T-helper 17 cell (primary cell): ENCODE measurements around the gene C2orf74. TPM values are rescaled to one million over a fixed set of nuclear protein-coding genes. Genes with fewer than 3 reads are reported as not detected.

Source experiments
- ATAC-seq: fragments of 150-1000 bp; cut with Tn5 transposase; 2 replicates; pipeline ENCODE4 v1.10.0; 2021; ENCODE audit warnings: mild to moderate bottlenecking, moderate library complexity
- DNase-seq, 3 donors: peaks; one replicate each; pipeline versions ENCODE4 v3.0.0 to v3.0.0-alpha.2; 2020 to 2021
- H3K9me3 ChIP-seq: one replicate; pipeline ENCODE4 v1.7.0; 2013; ENCODE audit warnings: low read length, mild to moderate bottlenecking; ENCODE audit not compliant: control insufficient read depth, poor library complexity, severe bottlenecking
- H3K27ac Mint-ChIP-seq: one replicate; pipeline ENCODE4 v1.8.0; 2022; ENCODE audit warnings: mild to moderate bottlenecking, moderate library complexity, mixed read lengths
- H3K27me3 Mint-ChIP-seq: one replicate; pipeline ENCODE4 v1.8.0; 2022; ENCODE audit warnings: mixed read lengths
- H3K36me3 Mint-ChIP-seq: one replicate; pipeline ENCODE4 v1.8.0; 2022; ENCODE audit warnings: low read depth, mixed read lengths
- H3K4me1 Mint-ChIP-seq: one replicate; pipeline ENCODE4 v1.8.0; 2022; ENCODE audit warnings: mild to moderate bottlenecking, mixed read lengths
- H3K4me3 Mint-ChIP-seq: one replicate; pipeline ENCODE4 v1.8.0; 2022; ENCODE audit warnings: mild to moderate bottlenecking, moderate library complexity, mixed read lengths
- total RNA-seq, 4 donors: library from RNA in 2 of 4; stranded (reverse) in 2 of 4; gene quantifications; one replicate each; pipeline ENCODE4 v1.2.3 and lab custom pipeline; 2022 to 2026

The C2orf74 gene
- total RNA-seq, 2 donors from 2014 or later: 3.9 to 4.9 TPM

DNA sequence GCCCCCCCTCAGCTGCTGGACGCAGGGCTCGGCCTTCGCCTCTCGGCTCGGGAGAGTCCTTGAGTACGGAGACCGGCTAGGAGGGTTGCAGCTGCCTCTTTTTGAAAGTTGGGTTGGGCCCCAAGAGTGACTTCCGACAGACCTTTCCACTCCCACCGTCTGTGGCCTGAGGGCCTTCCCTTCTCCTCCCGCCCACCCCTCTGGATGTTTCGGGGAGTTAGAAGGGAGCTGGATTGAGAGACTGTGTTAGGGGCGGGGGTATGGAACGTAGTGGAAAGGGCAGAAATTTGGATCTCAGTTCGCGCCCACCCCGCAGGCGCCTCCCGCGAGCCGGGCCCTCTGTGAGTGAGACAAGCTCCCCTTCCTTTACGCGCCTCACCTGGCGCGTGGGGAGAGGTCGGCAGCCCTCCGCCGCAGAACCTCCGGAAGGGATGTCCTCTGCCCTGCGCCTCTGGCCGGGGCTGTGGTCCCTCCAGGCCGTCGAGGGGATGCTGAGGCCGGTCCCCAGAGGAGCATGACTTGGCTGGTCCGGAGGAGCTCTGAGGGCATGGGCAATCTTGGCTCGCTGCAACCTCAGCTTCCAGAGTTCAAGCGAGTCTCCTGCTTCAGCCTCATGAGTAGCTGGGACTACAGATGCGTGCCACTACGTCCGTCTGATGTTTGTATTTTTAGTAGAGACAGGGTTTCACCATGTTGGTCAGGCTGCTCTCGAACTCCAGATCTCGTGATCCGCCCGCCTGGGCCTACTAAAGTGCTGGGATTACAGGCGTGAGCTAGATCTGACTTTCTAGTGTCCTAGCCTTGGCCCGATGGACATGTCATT lies 15.9 kb downstream of the C2orf74 start:
- no peaks in the 10 kb centered on the region for H3K27me3 Mint-ChIP-seq
- ATAC-seq: peak; percentile 29
- peak overlapping the region; percentile 94 for H3K27ac Mint-ChIP-seq
- peak overlapping the region; percentile 90 for H3K4me3 Mint-ChIP-seq
- DNase-seq: peak; percentile 20 to 28 (median 27)
- H3K4me1 Mint-ChIP-seq: peaks cover 52% of the 10 kb centered on the region
- peaks cover 2% of the 10 kb centered on the region for H3K36me3 Mint-ChIP-seq
- H3K9me3 ChIP-seq: no peaks in the 10 kb centered on the region

DNA sequence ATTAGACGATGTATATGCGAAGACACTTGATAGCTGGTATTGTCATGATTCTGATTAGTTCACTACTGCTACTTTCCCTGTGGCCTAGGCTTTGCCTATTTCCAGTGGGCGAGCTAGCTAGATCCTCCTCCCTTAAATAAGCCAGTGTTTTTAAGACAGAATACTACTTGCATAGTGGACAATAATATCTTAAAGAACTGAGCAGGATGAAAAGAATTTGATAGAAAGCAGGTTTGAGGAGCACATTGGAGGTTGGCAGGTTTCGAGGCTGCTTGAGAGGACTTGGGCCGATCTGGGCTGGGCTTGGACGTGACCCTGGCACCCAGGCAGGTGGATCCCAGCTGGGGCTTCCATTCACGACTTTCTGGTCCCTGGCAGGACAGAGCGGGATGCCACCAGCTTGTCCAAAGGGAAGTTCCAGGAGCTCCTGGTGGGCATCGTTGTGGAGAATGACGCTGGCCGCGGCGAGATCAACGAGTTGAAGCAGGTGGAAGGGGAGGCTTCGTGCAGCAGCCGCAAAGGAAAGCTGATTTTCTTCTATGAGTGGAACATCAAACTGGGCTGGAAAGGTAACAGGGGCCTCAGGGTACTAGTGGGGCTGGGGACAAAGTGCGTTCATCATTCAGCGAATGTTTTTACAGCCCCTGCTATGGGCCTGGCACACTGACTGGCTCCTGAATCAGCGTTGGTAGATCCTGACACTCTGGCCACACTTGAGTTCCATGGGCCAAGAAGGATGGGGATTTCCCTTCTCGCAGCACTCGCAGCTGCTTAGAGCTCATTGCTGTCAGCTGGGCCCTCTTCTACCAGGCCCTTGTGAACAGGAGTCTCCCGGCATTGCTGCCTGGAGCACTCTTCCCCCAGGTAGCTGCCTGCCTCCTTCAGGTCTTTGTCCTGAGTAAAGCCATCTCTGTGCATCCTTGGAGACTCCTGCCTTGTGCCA lies 16.9 kb downstream of the C2orf74 start:
- ATAC-seq (no peak), DNase-seq (no peak)
- no peaks in the 10 kb centered on the region for H3K27me3 Mint-ChIP-seq
- H3K9me3 ChIP-seq: no peaks in the 10 kb centered on the region
- H3K36me3 Mint-ChIP-seq: peaks cover 8% of the 10 kb centered on the region
- H3K27ac Mint-ChIP-seq: peak overlapping the region; percentile 94
- peak overlapping the region; percentile 90 for H3K4me3 Mint-ChIP-seq
- peaks cover 59% of the 10 kb centered on the region for H3K4me1 Mint-ChIP-seq

DNA sequence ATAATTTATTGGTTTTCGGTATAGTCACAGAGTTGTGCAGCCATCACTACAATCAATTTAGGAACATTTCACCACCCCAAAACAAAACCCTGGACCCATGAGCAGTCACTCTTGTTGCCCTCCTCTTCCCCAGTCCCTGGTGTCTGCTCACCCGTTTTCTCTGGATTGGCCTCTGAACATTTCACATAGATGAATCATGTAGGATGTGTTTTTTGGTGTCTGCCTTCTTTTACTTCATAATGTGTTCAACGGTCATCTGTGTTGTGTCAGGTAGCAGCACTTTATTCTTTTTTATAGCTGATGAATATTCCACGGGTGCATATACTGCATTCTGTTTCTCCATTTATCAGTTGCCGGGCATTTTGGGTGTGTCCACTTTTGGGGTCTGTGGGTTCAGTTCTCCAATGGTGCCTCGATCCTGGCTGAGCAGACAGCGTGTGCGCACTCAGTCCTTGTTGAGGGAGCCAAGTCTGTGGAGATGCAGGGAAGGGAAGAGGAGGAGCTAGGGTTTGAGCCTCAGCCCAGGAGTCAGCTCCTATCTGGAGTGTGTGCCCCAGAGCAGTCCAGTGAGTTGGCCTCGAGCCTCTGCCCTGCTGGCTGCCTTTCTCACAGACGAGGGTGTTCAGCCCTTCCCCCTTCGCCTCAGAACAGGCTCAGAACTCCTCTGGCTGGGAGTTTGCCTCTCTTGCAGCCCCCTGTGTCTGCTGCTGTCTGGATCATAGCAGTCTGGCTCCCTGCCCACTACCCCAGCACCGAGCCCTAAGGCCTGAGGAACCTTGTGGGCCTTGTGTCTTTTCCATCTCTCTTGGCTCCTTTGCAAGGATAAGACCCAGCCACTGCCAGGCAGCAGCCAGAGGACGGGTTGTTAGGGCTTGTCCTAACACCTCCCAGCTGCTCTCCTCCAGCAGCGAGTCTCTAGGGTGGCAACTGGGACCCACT lies 18.0 kb downstream of the C2orf74 start:
- no peaks in the 10 kb centered on the region for H3K27me3 Mint-ChIP-seq
- H3K27ac Mint-ChIP-seq: peak overlapping the region; percentile 94
- peaks cover 9% of the 10 kb centered on the region for H3K36me3 Mint-ChIP-seq
- H3K9me3 ChIP-seq: no peaks in the 10 kb centered on the region
- H3K4me3 Mint-ChIP-seq: peak overlapping the region; percentile 90
- no peak for DNase-seq
- peaks cover 60% of the 10 kb centered on the region for H3K4me1 Mint-ChIP-seq
- no peak for ATAC-seq

DNA sequence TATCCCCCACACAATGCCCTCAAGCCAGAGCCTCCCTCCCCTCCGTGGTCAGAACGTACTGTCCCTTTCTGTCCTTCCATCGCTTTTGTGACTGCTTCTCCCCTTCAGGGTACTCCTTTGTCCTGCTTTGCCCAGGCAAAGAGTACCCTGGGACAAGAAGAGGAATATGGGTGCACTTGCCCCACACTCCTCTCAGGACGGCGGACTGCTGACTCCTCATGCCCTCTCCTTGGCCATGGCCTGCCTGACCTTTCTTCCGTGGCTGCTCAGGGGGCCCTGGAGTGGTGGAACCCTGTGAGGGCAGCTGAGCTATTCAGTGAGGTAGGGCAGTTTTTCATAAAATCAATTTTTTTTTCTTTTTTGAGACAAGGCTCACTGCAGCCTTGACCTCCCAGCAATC lies 18.7 kb downstream of the C2orf74 start:
- Mint-ChIP-seq H3K36me3 (peaks cover 13% of the 10 kb centered on the region), H3K4me1 (peaks cover 58% of the 10 kb centered on the region), H3K27me3 (no peaks in the 10 kb centered on the region), H3K4me3 (peak overlapping the region; percentile 90), H3K27ac (peak overlapping the region; percentile 94)
- ATAC-seq (no peak), DNase-seq (no peak)
- no peaks in the 10 kb centered on the region for H3K9me3 ChIP-seq

DNA sequence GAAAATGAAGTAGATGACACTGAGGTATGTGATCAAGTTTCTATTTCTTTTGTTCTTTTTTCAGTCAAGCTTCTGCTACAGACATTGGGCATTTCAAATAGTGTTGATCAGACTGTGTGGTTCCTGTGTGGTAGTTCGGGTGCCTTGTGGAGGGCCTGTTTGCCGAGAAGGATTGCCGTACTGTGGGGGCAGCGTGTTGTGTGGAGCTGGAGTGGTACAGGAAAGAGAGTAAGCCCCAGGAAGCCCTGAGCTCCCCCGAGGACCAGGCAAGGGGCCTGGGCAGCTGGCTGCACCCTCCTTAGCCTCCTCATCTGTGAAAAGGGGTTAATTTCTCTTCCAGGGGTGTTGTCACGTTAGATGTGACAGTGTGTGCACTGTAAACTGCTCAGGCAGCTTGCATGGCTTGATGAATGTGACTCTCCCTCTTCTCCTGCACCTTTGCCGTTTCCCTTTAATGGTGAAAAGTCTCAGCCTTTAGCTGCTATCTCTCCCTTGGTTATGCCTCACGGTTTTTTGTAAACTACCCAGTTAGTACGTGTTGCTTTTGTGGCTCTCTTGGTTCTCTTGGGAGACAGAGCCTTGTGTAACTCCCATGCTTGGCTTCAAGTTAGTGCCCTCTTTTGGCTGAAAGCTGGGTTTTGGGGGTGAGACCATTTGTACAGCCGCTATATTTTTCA lies 19.5 kb downstream of the C2orf74 start:
- H3K4me1 Mint-ChIP-seq: peaks cover 55% of the 10 kb centered on the region
- H3K4me3 Mint-ChIP-seq: no peak overlapping the region
- no peak for ATAC-seq
- DNase-seq: no peak
- H3K9me3 ChIP-seq: no peaks in the 10 kb centered on the region
- H3K27ac Mint-ChIP-seq: no peak overlapping the region
- no peaks in the 10 kb centered on the region for H3K27me3 Mint-ChIP-seq
- H3K36me3 Mint-ChIP-seq: peaks cover 13% of the 10 kb centered on the region

DNA sequence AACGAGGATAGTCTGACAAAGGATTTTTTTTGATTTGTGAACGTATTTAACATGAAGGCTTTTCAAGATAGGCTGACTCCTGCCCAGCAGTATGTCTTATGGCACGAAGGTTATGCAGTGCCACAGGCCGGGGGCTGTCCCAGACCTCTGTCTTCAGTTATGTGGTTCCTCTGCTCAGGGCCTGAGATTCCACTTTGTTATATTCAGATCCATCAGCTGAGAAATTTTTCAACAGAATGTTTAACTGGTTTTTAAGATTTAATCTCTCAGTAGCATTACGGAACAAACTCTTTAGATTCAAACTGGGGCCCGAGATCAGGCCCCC lies 20.0 kb downstream of the C2orf74 start:
- ATAC-seq (no peak), DNase-seq (no peak)
- Mint-ChIP-seq H3K36me3 (peaks cover 13% of the 10 kb centered on the region), H3K27ac (peak overlapping the region; percentile 84), H3K4me3 (no peak overlapping the region), H3K27me3 (no peaks in the 10 kb centered on the region), H3K4me1 (peaks cover 53% of the 10 kb centered on the region)
- no peaks in the 10 kb centered on the region for H3K9me3 ChIP-seq

DNA sequence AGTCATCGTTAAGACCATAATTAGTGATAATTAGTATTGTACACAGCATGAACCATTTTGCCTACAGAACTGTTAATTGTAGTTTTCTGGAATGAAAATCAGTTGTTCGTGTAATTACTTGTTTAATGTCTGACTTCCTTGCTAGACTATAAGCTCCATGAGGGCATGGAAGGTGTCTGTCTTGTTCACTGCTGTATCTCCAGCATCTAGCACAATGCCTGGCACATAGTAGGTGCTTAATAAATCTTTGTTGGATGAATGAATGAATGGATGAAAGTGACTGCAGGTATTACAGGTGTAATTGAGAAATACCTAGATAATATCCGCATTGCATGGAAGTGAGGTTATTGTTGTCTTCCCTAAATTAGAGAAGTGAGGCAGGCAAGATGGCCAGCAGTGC lies 21.8 kb downstream of the C2orf74 start:
- ATAC-seq: no peak
- H3K27me3 Mint-ChIP-seq: no peaks in the 10 kb centered on the region
- H3K4me3 Mint-ChIP-seq: no peak overlapping the region
- DNase-seq: no peak
- H3K36me3 Mint-ChIP-seq: peaks cover 13% of the 10 kb centered on the region
- peaks cover 44% of the 10 kb centered on the region for H3K4me1 Mint-ChIP-seq
- no peaks in the 10 kb centered on the region for H3K9me3 ChIP-seq
- H3K27ac Mint-ChIP-seq: peak overlapping the region; percentile 84

DNA sequence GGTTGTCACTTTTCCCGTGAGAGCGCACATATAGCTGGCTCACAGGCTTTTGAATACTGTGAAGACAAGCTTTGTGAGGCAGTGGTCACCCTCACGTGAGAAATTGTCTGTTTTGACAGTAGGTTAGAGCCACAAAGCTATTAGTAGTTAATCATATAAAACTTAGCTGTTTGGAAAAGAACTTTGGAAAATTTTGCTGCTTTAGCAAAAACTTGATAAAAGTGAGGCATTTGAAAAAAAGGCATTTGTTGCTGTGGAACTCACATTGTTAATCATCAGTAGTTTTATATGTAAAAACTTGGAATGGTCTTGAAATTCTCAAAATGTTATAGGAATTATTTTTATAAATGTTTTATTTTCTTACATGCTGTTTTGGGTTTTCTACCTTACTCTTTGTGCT lies 22.3 kb downstream of the C2orf74 start:
- H3K4me3 Mint-ChIP-seq: no peak overlapping the region
- no peak for ATAC-seq
- no peaks in the 10 kb centered on the region for H3K27me3 Mint-ChIP-seq
- DNase-seq: no peak
- no peaks in the 10 kb centered on the region for H3K9me3 ChIP-seq
- H3K4me1 Mint-ChIP-seq: peaks cover 41% of the 10 kb centered on the region
- peaks cover 13% of the 10 kb centered on the region for H3K36me3 Mint-ChIP-seq
- H3K27ac Mint-ChIP-seq: no peak overlapping the region

DNA sequence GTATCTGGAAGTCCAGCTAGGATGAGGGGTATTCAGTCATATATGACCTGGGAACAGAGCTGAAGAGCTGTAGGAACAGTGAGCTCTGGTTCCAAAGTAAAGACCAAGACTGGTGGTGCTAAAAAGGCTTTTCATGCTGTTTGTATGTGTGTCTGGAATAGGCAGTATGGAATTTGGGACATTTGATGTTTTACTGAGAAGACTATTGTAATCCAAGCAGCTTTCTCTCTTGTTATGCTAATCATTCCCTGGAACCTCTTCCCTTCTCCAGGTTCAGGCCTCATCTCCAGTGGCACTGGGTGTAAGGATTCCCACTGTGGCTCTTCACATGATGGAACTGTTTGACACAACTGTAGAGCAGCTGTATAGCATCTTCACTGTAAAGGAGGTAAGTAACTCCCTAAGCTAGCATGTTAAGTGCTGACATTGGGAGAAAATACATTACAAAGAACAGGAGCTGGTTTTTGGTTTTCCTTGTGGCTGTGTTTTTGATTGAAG lies 23.3 kb downstream of the C2orf74 start:
- DNase-seq (no peak), ATAC-seq (no peak)
- H3K27me3 Mint-ChIP-seq: no peaks in the 10 kb centered on the region
- no peaks in the 10 kb centered on the region for H3K9me3 ChIP-seq
- peak overlapping the region; percentile 67 for H3K27ac Mint-ChIP-seq
- H3K4me3 Mint-ChIP-seq: no peak overlapping the region
- peaks cover 32% of the 10 kb centered on the region for H3K4me1 Mint-ChIP-seq
- peaks cover 13% of the 10 kb centered on the region for H3K36me3 Mint-ChIP-seq

DNA sequence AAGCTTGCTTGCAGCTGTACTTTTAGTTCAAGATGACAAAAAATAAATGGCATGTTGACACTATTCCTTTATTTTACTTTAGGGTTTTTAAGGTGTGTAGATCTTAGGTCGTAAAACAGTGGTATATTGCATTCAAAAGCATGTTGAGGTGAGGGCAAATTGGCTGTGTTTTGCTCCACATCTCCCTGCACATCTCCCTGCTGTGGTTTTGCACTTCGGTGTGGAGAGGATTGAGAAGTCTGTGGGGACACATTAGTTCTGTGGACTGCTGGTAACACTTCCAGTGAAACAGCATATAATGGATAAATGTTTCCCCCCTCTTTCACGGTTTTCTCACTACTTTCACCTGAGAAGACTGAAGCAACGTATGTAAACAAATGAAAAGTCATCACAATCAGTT lies 25.1 kb downstream of the C2orf74 start:
- ATAC-seq (no peak), DNase-seq (no peak)
- H3K9me3 ChIP-seq: no peaks in the 10 kb centered on the region
- no peaks in the 10 kb centered on the region for H3K27me3 Mint-ChIP-seq
- peaks cover 22% of the 10 kb centered on the region for H3K4me1 Mint-ChIP-seq
- H3K4me3 Mint-ChIP-seq: no peak overlapping the region
- peak overlapping the region; percentile 37 for H3K27ac Mint-ChIP-seq
- peaks cover 13% of the 10 kb centered on the region for H3K36me3 Mint-ChIP-seq

DNA sequence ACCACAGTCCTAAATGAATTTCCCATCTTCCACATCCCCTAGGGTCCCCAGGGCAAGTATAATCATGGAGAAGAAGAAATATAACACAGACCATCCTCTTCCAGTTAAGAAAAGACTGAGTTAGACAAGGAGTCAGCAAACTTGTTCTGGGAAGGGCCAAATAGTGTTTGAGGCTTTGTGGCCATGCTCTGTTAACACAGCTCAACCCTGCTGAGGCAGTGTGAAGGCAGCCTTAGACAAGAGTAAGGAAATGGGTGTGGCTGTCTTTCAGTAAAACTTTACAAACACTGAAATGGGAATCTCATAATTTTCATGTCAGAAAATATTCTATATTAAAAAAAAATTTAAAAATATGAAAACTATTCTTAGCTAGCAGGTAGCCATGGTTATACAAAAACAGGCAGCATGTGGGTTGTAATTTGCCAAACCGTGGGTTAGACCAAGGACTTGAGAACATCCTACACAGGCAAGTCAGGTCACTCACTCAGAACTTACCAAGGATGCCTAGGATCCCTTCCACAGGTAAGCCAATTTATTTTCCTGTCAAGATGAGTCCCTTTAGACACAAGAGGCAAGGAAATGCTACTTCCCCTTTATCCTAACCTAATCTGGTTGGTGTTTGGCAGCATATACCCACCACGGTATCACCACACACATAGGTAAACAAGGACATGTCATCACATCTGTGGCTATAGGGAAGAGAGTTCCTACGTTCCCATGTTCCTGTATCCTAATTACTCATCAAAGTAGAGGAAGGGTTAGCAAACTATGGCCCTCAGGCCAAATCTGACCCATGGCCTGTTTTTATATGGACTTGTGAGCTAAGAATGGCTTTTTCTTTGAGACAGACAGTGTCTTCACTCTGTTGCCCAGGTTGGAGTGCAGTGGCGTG lies 31.9 kb downstream of the C2orf74 start:
- no peak overlapping the region for H3K4me3 Mint-ChIP-seq
- peak overlapping the region; percentile 37 for H3K27ac Mint-ChIP-seq
- H3K9me3 ChIP-seq: no peaks in the 10 kb centered on the region
- no peak for DNase-seq
- peak; percentile 60 for ATAC-seq
- H3K36me3 Mint-ChIP-seq: no peaks in the 10 kb centered on the region
- no peaks in the 10 kb centered on the region for H3K27me3 Mint-ChIP-seq
- H3K4me1 Mint-ChIP-seq: peaks cover 7% of the 10 kb centered on the region
